ENCODE results near the gene SORCS2. TPM values are rescaled to one million over a fixed set of nuclear protein-coding genes. Genes with fewer than 3 reads are reported as not detected.

The SORCS2 gene
- total RNA-seq, 1 donor from 2014 or later: 7.1 TPM

- Mint-ChIP-seq H3K4me1 (peaks cover 8% of the 10 kb centered on the region), H3K27ac (peak overlapping the region; percentile 43)
These were observed 484.7 kb downstream of the SORCS2 start for GRCh38 chr4:7677086-7677485.

DNA sequence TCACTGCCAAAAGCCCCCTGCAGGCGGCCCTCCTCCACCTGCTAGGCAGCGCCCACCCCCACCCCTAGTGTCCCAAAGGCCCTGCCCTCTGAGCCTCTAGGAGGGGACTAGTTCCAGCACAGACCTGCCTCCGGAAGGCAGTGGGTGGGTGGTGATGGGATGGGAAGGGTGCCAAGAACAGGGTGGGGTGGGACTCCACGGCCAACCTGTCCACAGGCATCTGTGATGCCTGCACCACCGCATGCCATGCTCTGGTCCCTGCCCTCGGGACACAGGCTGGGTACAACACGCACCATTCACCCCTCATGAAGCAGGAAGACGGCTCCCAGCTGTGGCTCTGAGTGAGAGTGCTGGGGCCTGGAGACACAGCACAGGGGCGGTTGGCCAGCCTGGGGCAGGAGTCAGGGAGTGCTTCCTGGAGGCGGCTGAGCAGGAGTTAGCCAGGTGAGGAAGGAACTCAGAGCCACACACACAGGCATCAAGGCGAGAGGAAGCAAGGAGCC lies 485.5 kb downstream of the SORCS2 start:
- no peak overlapping the region for H3K27ac Mint-ChIP-seq
- H3K4me1 Mint-ChIP-seq: peaks cover 8% of the 10 kb centered on the region
- peaks cover 7% of the 10 kb centered on the region for H3K36me3 Mint-ChIP-seq
- no peak overlapping the region for H3K4me3 Mint-ChIP-seq
- TF ChIP-seq, protein P1, sequence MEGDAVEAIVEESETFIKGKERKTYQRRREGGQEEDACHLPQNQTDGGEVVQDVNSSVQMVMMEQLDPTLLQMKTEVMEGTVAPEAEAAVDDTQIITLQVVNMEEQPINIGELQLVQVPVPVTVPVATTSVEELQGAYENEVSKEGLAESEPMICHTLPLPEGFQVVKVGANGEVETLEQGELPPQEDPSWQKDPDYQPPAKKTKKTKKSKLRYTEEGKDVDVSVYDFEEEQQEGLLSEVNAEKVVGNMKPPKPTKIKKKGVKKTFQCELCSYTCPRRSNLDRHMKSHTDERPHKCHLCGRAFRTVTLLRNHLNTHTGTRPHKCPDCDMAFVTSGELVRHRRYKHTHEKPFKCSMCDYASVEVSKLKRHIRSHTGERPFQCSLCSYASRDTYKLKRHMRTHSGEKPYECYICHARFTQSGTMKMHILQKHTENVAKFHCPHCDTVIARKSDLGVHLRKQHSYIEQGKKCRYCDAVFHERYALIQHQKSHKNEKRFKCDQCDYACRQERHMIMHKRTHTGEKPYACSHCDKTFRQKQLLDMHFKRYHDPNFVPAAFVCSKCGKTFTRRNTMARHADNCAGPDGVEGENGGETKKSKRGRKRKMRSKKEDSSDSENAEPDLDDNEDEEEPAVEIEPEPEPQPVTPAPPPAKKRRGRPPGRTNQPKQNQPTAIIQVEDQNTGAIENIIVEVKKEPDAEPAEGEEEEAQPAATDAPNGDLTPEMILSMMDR (IDR thresholded peaks at IDR 0.05; ENCODE audit: unreplicated experiment): no peak
- DNase-seq (ENCODE audit: low spot score in 2 of 2, unreplicated experiment in 2 of 2): no peak
- peaks cover 8% of the 10 kb centered on the region for H3K27me3 Mint-ChIP-seq (ENCODE audit: low read depth)
- H3K9me3 Mint-ChIP-seq: peaks cover 9% of the 10 kb centered on the region

More at GRCh38 chr4:7677086-7677485, 484.7 kb downstream of the SORCS2 start:
- H3K36me3 Mint-ChIP-seq: peaks cover 4% of the 10 kb centered on the region
- peaks cover 11% of the 10 kb centered on the region for H3K27me3 Mint-ChIP-seq (ENCODE audit: low read depth)
- TF ChIP-seq, protein P1 (IDR thresholded peaks at IDR 0.05; ENCODE audit: unreplicated experiment): no peak
- no peak for DNase-seq (ENCODE audit: low spot score in 2 of 2, unreplicated experiment in 2 of 2)
- peaks cover 14% of the 10 kb centered on the region for H3K9me3 Mint-ChIP-seq
- H3K4me3 Mint-ChIP-seq: no peak overlapping the region

DNA sequence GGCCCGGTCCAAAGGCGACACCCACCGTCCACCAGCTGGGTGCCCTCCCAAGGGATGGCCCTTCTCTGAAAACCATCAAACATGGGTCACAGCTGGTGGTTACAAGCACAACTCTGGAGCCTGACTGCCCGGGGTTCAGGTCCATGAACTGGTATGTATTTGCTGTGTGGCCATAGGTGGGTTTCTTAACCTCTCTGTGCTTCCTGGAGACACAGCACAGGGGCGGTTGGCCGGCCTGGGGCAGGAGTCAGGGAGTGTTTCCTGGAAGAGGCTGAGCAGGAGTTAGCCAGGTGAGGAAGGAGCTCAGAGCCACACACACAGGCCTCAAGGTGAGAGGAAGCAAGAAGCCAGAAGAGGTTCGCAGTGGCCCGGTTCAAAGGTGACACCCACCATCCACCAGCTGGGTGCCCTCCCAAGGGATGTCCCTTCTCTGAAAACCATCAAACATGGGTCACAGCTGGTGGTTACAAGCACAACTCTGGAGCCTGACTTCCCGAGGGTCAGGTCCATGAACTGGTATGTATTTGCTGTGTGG lies 486.0 kb downstream of the SORCS2 start:
- Mint-ChIP-seq H3K9me3 (peaks cover 14% of the 10 kb centered on the region), H3K4me1 (peaks cover 8% of the 10 kb centered on the region), H3K27me3 (ENCODE audit: low read depth) (peaks cover 8% of the 10 kb centered on the region), H3K36me3 (peaks cover 9% of the 10 kb centered on the region), H3K4me3 (no peak overlapping the region), H3K27ac (no peak overlapping the region)
- TF ChIP-seq, protein P1 (IDR thresholded peaks at IDR 0.05; ENCODE audit: unreplicated experiment): no peak
- no peak for DNase-seq (ENCODE audit: low spot score in 2 of 2, unreplicated experiment in 2 of 2)

DNA sequence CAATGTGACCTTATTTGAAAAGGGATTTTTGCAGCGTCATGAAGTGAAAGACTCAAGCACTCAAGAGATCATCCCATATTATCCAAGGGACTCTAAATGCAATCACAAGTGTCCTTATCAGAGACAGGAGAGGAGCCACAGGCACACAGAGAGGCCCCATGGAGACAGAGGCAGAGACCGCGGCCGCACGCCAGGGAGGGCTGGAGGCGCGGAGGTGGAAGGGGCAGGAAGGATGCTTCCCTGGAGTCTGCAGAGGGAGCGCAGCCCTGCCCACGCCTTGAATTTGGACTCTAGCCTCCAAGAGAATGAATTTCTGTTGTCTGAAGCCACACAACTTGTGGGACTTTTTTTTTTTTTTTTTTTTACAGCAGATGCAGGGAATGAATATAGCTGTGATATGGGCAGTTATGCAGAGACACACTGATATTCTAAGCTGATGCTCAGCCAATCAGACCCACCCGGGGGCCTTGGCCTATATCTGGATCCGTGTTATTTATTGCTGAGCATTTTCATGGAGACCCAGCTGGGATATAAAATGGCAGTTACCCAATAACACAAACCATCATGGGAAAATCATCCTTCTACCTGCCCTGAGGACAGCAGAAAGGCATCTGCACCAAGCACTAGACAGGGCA lies 487.2 kb downstream of the SORCS2 start:
- no peak for DNase-seq (ENCODE audit: low spot score in 2 of 2, unreplicated experiment in 2 of 2)
- H3K9me3 Mint-ChIP-seq: peaks cover 15% of the 10 kb centered on the region
- no peak overlapping the region for H3K27ac Mint-ChIP-seq
- H3K36me3 Mint-ChIP-seq: peaks cover 12% of the 10 kb centered on the region
- no peak overlapping the region for H3K4me3 Mint-ChIP-seq
- TF ChIP-seq, protein P1 (IDR thresholded peaks at IDR 0.05; ENCODE audit: unreplicated experiment): no peak
- peaks cover 9% of the 10 kb centered on the region for H3K27me3 Mint-ChIP-seq (ENCODE audit: low read depth)
- peaks cover 8% of the 10 kb centered on the region for H3K4me1 Mint-ChIP-seq

GRCh38 chr4:7680106-7680505 lies 487.8 kb downstream of the SORCS2 start:
- Mint-ChIP-seq H3K27me3 (ENCODE audit: low read depth) (peaks cover 8% of the 10 kb centered on the region), H3K4me1 (peaks cover 8% of the 10 kb centered on the region), H3K27ac (no peak overlapping the region), H3K4me3 (no peak overlapping the region), H3K36me3 (peaks cover 12% of the 10 kb centered on the region), H3K9me3 (peaks cover 15% of the 10 kb centered on the region)
- DNase-seq (ENCODE audit: low spot score in 2 of 2, unreplicated experiment in 2 of 2): no peak
- TF ChIP-seq, protein P1 (IDR thresholded peaks at IDR 0.05; ENCODE audit: unreplicated experiment): no peak

Data from mesothelial cell of epicardium (in vitro differentiated cells).